GM21717 (cell line): ENCODE measurements around the gene ARHGDIG.
A peak's percentile ranks its signal among the peaks of the same experiment; 100 is the strongest.
"Not testable (repeated sequence)": the region's sequence is repeated elsewhere in the genome, so short reads cannot be mapped to it uniquely, and the experiment has no call there.

Experiments
- ATAC-seq: cut with Tn5 transposase; IDR thresholded peaks from one replicate; pipeline ENCODE4 v1.9.1; 2021; ENCODE audit warnings: mild to moderate bottlenecking, moderate library complexity; ENCODE audit not compliant: unreplicated experiment

Gene ARHGDIG

GRCh38 chr16:280552-280951, at the start of gene ARHGDIG:
Gene ARHGDIG (plus strand): TSS chr16:280591. CDS start chr16:280681, 90 bp downstream.
- ATAC-seq: no peak

DNA sequence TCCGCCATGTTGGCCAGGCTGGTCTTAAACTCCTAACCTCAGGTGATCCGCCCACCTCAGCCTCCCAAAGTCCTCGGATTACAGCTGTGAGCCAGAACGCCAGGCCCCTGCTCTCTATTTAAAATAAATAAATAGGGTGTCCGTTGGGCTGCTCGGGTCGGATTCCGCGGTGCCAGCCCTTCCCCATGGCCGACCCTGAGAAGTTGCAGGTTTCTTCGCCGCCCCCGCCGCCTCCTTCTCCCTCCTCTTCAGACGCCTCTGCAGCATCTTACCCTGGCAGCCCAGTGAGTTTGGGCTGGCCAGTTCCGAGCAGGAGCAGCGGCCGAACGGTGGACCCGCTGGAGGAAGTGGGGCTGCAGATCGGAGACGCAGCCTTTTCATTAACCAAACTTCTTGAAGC, 49.4 kb upstream of the ARHGDIG start:
- ATAC-seq: no peak

- peak; percentile 66 for ATAC-seq
These were observed 45.7 kb upstream of the ARHGDIG start, which contains the start of gene FAM234A for GRCh38 chr16:234468-235305. Gene FAM234A (plus strand): TSS chr16:234821. CDS start chr16:254414, 19,593 bp downstream.

DNA sequence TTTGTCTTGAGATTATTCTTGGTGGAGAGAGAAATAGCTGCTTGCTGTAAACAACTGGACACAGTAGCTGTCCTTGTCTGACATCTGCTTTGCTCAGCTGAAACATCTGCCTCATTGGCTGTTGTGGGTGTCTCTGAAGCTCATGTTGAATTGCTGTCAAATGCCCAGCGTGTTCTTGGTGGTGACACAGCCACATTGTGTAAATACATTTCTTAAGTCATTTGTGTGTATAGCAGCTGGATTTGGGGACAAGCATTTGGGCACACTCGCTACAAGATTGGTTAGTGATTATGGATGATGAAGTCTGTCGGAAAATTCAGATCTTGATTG, 40.5 kb upstream of the ARHGDIG start:
- no peak for ATAC-seq

DNA sequence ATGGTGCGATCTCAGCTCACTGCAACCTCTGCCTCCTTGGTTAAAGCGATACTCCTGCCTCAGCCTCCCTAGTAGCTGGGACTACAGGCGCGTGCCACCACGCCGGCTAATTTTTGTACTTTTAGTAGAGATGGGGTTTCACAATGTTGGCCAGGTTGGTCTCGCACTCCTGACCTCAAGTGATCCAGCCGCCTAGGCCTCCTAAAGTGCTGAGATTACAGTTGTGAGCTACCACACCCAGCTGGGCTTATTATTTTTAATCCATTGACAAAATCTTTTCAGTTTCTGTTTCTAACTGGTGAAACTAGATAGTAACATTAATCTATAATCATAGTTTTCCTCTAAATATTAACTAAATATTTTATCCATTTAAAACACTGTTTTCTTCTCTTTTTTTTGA, 39.8 kb upstream of the ARHGDIG start:
- no peak for ATAC-seq

DNA sequence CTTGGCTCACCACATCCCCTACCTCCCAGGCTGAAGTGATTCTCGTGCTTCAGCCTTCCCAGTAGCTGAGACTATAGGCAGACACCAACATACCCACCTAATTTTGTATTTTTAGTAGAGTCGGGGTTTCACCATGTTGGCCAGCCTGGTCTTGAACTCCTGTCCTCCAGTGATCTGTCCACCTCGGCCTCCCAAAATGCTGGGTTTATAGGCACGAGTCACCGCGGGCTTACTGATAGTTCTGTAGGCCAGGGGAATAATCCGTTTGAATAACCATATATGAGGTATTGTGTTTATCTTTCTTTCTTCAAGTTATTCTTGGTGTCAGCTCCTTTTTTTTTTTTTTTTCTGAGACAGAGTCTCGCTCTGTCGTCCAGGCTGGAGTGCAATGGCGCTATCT, 38.1 kb upstream of the ARHGDIG start:
- no peak for ATAC-seq

GRCh38 chr16:243348-243747, 37.0 kb upstream of the ARHGDIG start:
- no peak for ATAC-seq

GRCh38 chr16:245105-245504, 35.3 kb upstream of the ARHGDIG start:
- no peak for ATAC-seq

DNA sequence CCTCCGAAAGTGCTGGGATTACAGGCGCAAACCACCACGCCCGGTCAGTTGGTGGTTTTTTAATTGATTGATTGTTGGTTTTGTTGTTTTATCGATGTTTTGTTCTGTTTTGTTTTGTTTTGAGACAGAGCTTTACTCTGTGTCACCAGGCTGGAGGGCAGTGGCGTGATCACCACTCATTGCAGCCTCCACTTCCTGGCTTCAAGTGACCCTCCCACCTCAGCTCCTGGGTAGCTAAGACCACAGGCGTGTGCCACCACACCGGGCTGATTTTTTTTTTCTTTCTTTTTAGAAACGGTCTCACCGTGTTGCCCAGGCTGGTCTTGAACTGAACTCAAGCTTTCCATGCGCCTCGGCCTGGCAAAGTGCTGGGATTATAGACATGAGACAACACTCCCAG, 33.4 kb upstream of the ARHGDIG start:
- ATAC-seq: no peak

DNA sequence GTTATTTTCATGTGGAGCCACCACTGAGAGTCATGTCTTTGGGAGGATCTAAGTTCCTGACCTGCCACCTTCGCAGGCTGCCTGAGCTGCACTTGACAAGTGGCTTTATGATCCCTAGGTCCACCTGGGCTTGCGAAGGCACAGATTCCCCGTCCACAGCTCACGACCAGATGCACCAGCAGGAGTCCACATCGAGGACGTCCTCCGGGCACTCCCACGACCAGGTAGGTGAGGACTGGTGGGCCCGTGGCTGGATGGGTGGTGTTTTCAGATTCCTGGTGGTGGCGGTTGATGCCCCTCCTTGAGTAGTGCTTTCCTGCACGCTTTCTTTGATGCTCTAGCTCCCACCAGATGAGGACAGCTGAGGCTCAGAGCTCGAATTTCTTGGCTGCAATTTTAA, 31.0 kb upstream of the ARHGDIG start:
- ATAC-seq: no peak

GRCh38 chr16:252366-253337, 27.7 kb upstream of the ARHGDIG start:
- no peak for ATAC-seq

DNA sequence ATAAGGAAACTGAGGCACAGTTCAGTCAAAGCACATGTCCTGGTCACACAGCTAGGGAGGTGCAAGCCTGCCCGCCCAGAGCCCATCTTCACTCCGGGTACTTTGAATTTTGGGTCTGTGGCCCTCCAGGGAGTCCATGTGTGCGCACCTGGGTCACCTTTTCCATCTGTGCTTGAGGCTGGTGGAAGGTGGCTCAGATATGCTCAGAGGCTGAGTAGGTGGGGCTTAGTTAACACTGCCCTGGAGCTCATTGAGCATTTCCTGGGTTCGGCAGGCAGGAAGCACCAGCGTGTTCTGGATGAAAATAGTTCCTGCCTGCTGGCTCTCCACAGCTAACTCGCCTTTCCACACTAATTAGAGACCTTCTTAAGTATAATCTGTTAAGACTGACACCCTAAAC, 26.6 kb upstream of the ARHGDIG start:
- ATAC-seq: no peak

GRCh38 chr16:254461-254860, 25.9 kb upstream of the ARHGDIG start:
- no peak for ATAC-seq

DNA sequence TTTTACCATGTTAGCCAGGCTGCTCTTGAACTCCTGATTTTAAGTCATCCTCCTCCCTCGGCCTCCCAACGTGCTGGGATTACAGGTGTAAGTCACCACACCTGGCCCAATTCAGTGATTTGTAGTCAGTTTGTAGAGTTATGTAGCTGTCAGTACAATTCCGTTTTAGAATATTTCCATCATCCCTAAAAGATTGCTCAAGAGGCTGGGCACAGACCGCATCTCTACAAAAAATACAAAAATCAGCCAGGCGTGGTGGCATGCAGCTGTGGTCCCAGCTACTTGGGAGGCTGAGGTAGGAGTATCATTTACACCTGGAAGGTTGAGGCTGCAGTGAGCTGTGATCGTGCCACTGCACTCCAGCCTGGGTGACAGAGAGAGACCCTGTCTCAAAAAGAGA, 25.2 kb upstream of the ARHGDIG start:
- ATAC-seq: no peak

DNA sequence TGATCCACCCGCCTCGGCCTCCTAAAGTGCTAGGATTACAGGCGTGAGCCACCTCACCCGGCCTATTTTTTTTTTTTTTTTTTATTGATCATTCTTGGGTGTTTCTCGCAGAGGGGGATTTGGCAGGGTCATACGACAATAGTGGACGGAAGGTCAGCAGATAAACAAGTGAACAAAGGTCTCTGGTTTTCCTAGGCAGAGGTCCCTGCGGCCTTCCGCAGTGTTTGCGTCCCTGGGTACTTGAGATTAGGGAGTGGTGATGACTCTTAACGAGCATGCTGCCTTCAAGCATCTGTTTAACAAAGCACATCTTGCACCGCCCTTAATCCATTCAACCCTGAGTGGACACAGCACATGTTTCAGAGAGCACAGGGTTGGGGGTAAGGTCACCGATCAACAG, 22.3 kb upstream of the ARHGDIG start:
- ATAC-seq: not testable (repeated sequence)

- no peak for ATAC-seq
These were observed 21.2 kb upstream of the ARHGDIG start for GRCh38 chr16:259226-259625.

DNA sequence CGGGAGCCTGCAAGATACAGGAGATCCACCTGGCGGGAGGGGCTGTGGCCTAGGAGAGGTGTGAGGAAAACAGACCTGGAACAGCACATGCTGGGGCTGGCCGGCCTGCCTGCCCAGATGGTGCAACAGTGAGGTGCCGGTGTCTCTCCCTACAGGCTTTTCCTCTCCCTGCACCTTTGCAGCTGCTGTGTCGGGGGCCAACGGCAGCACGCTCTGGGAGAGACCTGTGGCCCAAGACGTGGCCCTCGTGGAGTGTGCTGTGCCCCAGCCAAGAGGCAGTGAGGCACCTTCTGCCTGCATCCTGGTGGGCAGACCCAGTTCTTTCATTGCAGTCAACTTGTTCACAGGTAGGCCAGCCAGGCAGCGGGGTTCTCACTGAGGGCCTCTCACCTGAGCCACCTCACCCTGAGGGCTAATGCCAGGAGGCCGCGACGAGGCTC, 20.6 kb upstream of the ARHGDIG start:
- no peak for ATAC-seq

GRCh38 chr16:260326-260725, 20.1 kb upstream of the ARHGDIG start:
- ATAC-seq: no peak

GRCh38 chr16:261031-261691, 19.2 kb upstream of the ARHGDIG start:
- ATAC-seq: no peak

DNA sequence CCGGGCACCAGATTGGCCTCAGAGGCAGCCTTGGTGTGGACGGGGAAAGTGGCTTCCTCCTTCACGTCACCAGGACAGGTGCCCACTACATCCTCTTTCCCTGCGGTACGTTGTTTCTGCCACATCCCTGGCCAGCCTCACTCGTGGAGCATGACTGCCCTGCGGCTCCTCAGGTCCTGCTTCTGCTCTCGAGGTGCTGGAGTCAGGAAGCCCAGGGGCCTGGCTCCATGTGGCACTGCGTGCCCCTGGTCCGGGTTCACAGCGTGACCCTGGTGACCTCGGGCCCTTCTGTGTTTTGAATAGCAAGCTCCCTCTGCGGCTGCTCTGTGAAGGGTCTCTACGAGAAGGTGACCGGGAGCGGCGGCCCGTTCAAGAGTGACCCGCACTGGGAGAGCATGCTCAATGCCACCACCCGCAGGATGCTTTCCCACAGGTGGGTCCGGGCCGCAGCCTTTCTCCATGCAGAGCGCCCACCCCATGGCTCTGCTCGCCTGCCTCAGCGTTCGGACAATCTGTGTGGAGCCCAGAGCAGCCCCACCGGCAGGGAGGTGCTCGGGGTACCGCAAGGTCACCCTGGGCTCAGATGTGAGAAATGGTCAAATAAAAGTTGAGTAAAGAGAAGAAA, 18.2 kb upstream of the ARHGDIG start:
- ATAC-seq: no peak
